Tibial nerve (tissue), 3 donors: ENCODE measurements around the gene SYNJ2.

Experiments
- CTCF ChIP-seq, 5 experiments: fragments of 200-600 bp in 3 of 5; fragments of 450-650 bp in 2 of 5; sonication (generic) in 3 of 5; IDR thresholded peaks; one replicate each; pipeline ENCODE4 v1.5.1; 2016 to 2019; ENCODE audit warnings: antibody characterized with exemption in 5 of 5, mild to moderate bottlenecking in 3 of 5, moderate library complexity in 2 of 5
- POLR2A ChIP-seq, 2 donors: fragments of 450-650 bp; IDR thresholded peaks; one replicate each; pipeline ENCODE4 v1.6.1; 2017; ENCODE audit warnings: antibody characterized with exemption in 2 of 2, mild to moderate bottlenecking in 2 of 2, moderate library complexity in 2 of 2

GRCh38 chr6:158003910-158004700 is 22.4 kb downstream of the SYNJ2 start:
- no peak for TF ChIP-seq CTCF (IDR thresholded peaks at IDR 0.05)
- TF ChIP-seq POLR2A (IDR thresholded peaks at IDR 0.05) = no peak
